Measurements from ENCODE around the gene HIBCH.
"Not testable (repeated sequence)": the region's sequence is repeated elsewhere in the genome, so short reads cannot be mapped to it uniquely, and the experiment has no call there.

The HIBCH gene

DNA sequence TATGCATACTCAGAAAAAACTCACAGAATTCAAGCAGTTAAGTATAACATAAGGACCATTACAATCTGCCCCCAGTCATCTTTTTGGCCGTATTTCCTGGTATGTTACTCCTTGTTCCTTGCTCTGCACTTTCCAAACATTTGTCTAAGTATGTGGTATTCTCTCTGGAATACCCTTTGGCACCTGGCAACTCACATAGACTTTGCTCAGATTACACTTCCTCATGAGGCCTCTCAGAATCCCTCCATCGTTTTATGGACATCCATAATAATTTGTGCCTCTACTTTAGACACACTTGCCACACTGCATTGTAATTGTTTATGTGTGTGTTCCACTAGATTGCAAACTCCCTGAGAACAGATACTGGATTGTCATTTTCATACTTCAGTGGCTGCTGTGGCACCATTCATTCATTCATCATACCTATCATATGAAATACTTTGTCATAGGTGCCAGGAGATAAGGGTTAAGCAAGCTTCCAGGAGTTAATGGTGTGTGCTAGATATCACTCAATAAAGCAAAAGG lies 84.0 kb downstream of the HIBCH start:
- DNase-seq (ENCODE audit: low read depth): no peak

DNA sequence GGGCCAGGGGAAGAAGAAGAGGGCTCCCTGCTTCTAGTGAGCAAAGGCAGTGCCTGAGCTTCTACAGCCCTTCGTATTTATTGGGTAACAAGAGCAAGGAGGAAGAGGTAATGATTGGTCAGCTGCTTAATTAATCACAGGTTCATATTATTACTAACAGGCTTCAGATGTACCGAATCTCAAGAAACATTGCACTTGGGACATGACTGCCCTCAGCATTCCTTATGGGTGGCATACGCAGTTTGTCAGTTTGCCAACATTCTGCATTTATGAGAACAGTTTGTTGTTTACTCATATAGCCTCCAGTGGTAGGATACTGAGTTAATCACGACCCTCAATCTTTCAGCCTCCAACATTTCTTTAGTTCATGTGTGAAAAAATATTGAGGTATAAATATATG lies 84.5 kb downstream of the HIBCH start:
- DNase-seq (ENCODE audit: low read depth): no peak

DNA sequence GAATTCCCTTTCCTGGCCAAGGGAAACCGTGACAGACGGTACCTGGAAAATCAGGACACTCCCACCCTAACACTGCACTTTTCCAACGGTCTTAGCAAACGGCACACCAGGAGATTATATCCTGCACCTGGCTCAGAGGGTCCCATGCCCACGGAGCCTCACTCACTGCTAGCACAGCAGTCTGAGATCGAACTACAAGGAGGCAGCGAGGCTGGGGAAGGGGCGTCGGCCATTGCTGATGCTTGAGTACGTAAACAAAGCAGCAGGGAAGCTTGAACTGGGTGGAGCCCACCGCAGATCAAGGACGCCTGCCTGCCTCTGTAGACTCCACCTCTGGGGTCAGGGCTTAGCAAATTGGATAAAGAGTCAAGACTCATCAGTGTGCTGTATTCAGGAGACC lies 95.6 kb downstream of the HIBCH start:
- DNase-seq (ENCODE audit: low read depth): not testable (repeated sequence)

DNA sequence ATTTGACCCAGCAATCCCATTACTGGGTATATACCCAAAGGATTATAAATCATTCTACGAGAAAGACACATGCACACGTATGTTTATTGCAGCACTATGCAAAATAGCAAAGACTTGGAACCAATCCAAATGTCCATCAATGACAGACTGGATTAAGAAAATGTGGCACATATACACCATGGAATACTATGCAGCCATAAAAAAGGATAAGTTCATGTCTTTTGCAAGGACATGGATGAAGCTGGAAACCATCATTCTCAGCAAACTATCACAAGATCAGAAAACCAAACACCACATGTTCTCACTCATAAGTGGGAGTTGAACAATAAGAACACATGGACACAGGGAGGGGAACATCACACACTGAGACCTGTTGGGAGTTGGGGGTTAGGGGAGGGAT lies 96.9 kb downstream of the HIBCH start:
- not testable (repeated sequence) for DNase-seq (ENCODE audit: low read depth)

DNA sequence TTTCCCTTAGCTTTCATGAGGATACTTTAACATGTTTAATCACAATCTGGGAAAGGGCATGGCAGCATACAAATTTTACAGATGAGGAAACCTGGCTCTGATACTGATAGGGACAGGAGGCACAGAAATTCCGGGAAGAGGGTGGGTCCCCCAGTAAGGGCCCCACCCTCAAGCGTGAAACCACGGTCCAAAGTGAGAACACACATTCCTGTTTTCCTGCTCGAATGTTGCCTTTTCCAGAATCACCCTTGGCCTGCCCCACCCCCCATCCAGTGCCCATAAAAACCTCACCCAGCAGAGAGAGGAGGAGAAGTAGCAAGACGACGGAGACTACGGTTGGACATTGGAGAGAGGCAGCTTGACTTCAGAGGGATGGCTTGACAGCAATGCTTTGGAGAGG lies 98.2 kb downstream of the HIBCH start:
- DNase-seq (ENCODE audit: low read depth): no peak

DNA sequence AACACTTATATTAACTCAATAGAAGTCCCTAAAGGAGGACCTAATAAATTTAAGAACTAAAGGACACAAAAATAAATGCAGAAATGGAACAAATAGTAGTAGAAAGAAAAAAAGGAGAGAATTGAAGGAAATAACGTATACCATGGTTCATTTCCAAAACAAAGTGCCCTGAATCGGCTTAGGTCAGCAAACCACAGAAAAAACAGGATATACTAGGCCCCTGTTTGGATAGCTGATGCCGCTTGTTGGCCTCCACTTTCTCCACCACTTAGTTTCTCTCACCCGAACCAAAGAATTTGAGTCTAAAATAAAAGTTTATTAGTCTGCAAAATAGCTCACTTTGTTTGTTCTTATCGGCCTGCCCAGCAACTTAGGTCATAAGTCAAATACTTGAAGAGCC lies 100.4 kb downstream of the HIBCH start:
- no peak for DNase-seq (ENCODE audit: low read depth)

DNA sequence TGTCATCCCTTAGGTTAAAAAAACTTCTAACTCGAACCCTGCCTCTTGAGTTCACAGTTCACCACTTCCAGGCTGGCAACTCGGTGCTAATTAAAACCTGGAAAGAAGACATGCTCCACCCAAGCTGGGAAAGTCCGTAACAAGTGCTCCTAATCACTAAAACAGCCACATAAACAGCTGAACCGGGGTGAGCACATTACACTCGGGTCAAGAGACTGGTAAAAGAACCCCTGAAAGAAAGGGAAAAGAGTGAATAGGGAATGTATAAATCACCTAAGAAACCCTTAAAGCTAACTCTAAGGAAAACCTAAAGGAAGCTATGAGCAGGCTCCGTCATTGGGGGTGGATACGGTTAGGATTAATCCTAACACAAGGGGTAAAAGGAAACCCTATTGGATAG lies 102.0 kb downstream of the HIBCH start:
- DNase-seq (ENCODE audit: low read depth): no peak

DNA sequence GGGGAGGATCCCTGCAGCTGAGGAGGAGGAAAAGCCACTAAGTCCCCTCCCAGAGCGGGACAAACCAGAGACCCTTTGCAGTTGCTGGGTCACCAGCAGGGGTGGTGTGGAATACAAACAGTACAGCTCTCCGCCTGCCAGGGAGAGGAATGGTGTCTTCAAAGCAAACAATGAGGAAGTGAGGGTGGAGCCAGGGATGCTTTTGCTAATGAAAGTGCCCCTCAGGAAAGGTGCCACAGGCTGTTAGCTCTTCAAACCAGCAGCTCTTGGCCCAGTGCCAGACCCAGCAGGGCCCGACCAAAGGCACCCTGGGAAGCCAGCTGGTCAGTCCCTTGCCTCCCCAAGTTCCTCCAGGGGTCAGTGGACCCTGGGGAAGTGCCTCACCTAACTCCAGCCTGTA lies 102.8 kb downstream of the HIBCH start:
- DNase-seq (ENCODE audit: low read depth): no peak

DNA sequence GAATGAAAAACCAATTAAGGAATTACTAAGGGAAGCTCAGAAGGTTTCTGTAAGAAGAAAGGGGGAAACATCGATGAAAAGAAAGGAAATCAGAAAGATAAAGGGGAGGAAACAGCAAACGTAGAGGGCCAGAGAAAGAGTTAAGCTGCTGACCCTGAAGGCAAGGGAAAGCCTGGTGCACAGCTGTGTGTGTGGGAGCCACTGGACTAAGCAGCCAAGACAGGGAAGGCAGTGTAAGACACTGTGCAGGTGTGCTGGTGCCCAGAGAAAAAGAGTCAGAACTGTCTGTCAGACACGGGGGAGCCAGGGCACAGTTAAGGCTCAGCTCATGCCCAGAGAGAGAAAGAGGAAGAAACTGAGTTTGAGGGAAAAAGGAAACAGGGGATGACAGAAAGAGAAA lies 104.0 kb downstream of the HIBCH start:
- DNase-seq (ENCODE audit: low read depth): no peak

DNA sequence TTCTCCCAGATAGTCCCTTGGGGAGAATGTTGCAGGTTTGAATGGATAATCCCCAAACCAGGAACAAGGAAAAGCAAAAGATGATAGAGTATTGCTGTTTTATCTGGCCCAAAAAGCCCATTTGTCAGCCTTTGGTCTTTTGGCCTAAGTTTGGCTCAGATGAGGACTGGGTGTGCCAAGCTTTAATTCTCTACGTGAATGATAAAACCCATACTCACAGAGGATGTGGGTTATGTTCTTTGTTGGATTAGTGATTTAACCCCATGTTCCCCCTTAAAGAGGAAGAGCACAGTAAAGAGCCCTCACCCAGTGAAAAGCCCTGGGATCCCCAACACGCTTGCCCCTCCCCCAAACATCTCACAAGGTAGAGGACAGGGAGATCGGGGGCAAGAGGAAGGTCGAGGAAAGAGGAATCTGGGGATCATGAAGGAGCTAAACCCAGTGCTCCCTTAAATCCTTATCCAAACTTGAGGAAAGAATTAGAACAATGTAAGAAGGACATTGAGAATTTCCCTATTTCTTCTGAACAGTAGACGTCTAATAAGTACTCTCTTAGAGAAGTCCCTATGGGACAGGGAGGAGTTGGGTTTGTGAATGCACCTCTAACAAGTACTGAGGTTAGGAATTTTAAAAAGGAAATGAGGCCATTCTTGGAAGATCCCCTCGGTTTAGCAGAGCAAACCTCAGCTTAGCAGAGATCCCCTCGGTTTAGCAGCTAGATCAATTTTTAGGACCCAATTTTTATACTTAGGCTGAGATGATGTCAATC lies 105.0 kb downstream of the HIBCH start:
- no peak for DNase-seq (ENCODE audit: low read depth)

DNA sequence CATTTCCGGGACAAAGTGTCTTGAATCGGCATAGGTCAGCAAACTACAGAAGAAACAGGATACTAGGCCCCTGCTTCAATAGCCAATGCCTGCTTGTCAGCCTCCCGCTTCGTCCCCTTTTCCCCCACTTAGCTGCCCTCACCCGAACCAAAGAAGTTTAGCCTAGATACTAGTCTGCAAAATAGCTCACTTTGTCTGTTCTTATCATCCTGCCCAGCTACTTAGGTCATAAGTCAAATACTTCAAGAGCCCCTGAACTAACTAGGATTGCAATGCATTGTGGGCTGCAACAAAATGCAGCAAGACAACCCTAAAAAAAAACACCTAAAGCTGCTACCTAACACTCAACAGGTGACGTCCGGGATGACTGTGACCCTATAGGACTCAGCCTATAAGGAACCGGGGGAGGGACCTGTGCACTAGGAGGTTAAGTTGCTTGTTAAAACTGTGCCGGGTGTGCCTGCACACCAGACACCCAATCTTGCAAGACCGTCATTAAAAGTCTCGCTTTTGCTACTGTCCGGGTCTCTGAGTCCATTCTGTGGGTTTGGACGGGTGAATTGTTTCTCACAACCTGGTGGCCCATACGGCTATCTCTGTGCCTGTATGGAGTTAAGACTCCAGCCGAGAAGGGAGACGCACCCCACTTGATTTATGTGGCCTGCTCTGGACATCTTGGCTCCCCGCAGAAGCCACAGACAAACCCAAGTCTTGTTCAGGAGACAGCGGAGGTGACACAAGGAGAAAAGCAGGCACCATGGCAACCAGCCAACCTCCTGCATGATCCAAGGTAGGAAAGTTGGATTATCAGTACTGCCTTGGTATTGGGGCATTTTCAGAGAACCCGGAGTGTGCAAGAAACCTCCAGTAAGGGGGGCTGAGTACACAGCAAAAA lies 105.9 kb downstream of the HIBCH start:
- no peak for DNase-seq (ENCODE audit: low read depth)

DNA sequence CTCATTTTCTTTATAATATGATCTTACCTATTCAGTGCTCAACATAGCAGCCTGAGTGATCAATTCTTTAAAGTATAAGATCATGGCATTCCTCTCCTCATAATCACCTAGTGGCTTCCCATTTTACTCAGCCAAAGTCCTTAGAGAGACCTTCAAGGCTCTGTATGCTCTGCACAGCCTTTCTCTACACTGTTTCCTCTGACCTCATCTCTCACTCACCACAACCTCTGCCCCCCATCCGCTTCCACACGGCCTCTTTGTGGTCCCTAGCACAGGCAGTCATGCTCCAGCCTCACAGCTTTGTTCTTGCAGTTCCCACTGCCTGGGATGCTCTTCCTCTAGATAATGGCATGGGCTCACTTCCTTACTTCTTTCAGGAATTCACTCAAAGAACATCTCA lies 109.2 kb downstream of the HIBCH start:
- DNase-seq (ENCODE audit: low read depth): no peak

DNA sequence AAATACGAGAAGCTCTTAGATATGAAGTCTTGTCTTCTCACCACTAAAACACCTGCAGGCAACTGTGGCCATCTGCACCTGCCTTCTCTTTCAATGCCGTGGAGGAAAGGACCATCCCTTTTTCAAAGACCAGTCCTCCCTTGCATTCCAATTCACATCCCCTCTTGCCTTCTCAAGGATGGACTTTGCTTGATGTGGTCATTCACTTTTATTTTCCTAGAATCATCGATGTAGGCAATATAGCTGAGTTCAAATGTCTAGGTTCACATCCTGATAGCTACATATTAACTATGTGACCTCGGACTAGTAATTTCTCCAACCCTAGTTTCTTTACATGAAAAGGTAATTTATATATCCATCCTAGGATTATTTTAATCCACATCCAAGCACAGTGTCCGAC lies 110.1 kb downstream of the HIBCH start:
- DNase-seq (ENCODE audit: low read depth): no peak

DNA sequence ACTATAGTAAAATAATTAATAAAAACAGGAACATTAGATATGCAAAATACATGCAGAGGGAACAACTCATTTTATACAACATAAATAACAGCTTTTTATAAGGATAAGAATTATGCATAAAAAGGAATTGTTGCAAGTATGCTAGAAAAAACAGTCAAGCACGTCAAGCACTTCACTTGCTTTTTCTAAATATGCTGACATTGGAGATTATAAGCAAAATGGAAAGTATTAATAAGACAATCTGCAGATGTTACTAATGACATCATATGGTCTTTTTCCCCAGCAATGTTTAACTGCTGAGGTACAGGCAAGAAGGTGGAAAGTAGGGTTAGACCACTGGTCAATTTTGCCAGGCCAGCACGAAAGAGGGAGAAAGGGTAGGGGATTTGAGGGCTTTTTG lies 111.7 kb downstream of the HIBCH start:
- DNase-seq (ENCODE audit: low read depth): no peak

DNA sequence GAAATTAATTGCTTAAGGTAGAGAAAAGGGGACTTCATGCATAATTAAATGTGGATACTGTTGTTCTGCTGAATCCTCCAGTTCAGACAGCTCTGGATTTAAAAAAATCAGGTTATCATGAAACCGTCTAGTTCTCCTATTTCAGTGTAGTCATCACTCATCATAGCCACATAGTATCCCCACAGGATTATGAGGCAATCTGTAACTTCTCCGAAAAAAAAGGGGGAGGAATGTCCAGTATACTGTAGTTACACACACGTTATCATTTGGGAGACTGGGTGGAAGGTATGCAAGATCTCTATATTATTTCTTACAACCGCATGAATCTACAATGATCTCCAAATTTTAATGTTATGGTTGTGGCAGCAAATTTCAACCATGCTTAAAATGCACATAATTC lies 114.0 kb downstream of the HIBCH start:
- DNase-seq (ENCODE audit: low read depth): no peak

DNA sequence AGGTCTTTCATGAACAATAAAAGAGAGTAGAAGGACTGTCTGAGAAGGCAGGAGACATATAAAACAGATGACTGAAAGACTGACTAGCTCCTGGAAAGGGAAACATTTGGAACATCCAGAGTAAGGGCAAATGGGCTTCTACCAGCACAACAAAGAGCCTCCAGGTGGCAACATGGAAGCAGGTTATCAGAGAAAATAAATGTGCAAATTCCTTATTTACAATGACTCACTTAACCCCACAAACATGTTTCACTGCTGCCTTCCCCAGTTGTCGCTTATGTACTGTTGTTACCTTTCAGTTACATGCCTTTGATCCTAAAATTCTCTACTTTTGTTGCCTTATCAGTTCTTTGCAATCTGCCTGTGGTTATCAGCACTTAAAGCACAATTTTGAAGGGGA lies 117.0 kb downstream of the HIBCH start:
- DNase-seq (ENCODE audit: low read depth): no peak

DNA sequence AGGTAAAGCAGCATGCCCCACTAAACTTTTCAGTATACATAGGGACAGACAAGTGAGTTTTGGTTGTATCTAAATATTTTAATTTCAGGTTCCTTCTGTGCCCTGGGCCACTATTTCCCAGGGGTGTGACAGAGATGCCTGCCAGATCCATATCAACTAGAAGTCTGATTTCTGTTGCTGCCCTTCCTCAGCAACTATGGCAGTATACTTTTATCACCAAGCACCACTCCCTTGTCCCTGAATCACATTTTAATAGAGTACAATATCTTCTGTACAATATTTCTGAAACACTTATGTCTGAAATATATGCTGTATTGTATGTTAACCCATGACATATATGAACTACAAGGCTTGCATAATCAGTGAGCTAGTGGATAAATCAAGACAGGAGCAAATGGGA lies 117.6 kb downstream of the HIBCH start:
- DNase-seq (ENCODE audit: low read depth): no peak

DNA sequence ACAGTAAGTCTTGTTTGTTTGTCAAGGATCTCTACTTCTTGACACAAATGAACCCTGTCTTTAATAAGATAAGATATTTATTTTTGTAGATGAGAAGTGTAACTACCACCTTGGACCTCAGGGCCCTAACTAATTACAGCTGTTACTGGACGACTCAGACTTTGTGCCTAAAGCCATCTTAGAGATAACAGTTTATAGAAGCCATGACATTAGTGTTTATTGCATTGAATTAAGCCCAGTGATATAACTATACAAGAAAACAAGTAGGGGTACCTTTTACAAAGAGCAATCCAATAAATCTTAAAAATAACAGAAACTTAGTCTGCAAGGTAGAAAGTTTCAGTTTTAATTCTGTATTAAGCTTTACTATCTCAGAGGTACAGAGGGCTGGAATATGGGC lies 119.0 kb downstream of the HIBCH start:
- no peak for DNase-seq (ENCODE audit: low read depth)

DNA sequence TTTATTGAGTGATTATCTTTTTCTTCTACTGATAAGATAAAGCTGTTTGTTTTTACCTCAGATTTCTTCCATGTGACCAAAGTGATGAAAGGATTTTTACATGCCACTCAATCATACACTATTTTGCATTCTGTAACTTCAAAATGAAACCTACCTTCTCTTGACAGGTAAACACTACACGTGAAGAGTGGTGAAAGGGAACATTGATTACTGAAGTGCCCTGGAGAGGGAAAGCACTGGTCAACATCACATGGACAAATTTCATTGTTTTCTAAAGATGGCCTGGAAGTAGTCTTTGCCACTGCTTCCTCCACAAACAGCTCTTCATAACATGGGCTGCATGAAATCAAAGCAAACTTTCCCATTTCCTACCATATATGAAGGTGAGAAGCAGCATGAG lies 120.1 kb downstream of the HIBCH start:
- no peak for DNase-seq (ENCODE audit: low read depth)

DNA sequence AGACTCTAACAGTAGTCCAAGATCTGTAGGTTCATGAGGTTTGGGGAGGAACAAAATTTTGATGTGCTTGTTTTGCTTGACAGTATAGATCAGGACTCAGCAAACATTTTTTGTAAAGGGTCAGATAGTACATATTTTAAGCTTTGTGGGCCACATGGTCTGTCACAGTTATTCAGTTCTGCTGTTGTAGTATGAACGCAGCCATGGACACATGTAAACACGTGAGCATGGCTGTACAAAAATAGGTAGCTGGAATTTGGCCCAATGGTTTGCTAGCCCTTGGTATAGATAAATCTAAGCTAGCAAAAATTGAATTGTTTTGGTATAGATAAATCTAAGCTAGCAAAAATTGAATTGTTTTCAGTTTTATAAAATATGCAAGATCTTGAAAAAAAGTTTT lies 120.5 kb downstream of the HIBCH start:
- DNase-seq (ENCODE audit: low read depth): no peak

DNA sequence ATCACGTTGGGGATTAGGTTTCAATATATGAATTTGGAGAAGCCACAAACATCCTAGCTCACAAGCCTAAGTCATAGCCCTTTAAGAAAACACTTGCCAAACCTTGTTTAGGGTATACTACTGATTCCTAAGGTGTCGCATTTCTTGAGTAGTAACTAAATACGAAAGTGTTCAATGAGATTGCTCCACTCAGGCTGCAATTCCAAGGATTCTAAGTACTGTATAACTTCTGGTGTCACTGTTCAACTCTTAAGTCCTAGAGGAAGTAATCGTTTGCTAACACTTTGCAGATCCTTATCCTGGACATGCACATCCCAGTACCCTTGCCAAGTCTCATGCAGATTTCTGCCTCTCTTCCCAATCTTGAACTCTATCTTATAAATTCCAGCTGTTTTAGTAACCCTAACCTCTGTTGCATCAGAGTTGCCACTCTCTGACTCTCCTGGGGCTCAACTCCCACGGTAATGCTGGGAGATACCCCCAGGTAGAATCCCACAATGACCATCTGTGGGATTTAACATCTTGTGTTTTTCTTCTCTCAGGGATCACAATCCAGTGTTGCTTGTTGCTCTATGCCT lies 122.4 kb downstream of the HIBCH start:
- DNase-seq (ENCODE audit: low read depth): no peak

DNA sequence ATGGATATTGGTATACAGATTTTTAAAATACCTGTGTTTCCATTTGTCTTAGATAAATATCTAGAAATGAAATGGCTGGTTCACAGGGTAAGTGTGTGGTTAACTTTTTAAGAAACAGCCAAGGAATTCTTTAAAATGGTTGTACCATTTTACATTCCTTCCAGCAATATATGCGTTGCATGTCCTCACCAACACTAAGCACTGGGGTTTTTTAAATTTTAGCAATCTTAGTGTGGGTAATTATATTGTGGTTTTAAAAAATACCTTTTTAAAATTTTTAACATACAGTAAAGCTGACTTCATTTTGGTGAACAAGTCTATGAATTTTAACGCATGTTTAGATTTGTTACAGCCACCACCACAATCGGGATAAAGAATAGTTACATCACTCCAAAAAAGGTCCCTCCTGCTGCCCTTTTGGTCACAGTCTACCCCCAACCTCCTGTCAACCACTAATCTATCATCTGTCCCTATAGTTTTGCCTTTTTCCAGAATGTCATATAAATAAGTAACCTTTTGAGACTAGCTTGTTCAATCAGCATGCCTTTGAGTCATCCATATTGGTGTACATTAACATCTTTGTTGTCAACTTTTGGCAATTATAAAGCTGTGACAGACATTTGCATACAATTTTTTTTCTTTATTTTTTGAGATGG lies 129.0 kb downstream of the HIBCH start:
- DNase-seq (ENCODE audit: low read depth): no peak
